HG03432 (cell line): Measurements from ENCODE around the gene DHRS4.
A peak's percentile ranks its signal among the peaks of the same experiment; 100 is the strongest.

Experiments
- ATAC-seq: cut with Tn5 transposase; IDR thresholded peaks from one replicate; pipeline ENCODE4 v1.9.1; 2021; ENCODE audit warnings: mild to moderate bottlenecking, moderate library complexity; ENCODE audit not compliant: unreplicated experiment

The DHRS4 gene

GRCh38 chr14:23953464-23954278, at the start of gene DHRS4:
DHRS4 (plus strand) TSS chr14:23953770; CDS start chr14:23953789, 19 bp downstream.
- peak; percentile 95 for ATAC-seq

- ATAC-seq: no peak
These were observed 43.3 kb upstream of the DHRS4 start for GRCh38 chr14:23910101-23910875.

- no peak for ATAC-seq
These were observed 42.7 kb upstream of the DHRS4 start for GRCh38 chr14:23910876-23911210.

- no peak for ATAC-seq
These were observed 38.0 kb upstream of the DHRS4 start for GRCh38 chr14:23915559-23915958.

GRCh38 chr14:23916004-23916403, 37.6 kb upstream of the DHRS4 start:
- no peak for ATAC-seq

GRCh38 chr14:23916446-23916845, 37.1 kb upstream of the DHRS4 start:
- ATAC-seq: no peak

GRCh38 chr14:23922545-23922944, 31.0 kb upstream of the DHRS4 start:
- ATAC-seq: no peak

GRCh38 chr14:23925523-23926075, 28.0 kb upstream of the DHRS4 start:
- ATAC-seq: no peak

- no peak for ATAC-seq
These were observed 27.0 kb upstream of the DHRS4 start for GRCh38 chr14:23926543-23926942.

- ATAC-seq: no peak
These were observed 24.4 kb upstream of the DHRS4 start for GRCh38 chr14:23929136-23929535.

GRCh38 chr14:23929822-23930294, 23.7 kb upstream of the DHRS4 start:
- ATAC-seq: peak; percentile 76

GRCh38 chr14:23930742-23931141, 22.8 kb upstream of the DHRS4 start:
- ATAC-seq: no peak

- no peak for ATAC-seq
These were observed 21.8 kb upstream of the DHRS4 start for GRCh38 chr14:23931721-23932289.

- ATAC-seq: no peak
These were observed 20.9 kb upstream of the DHRS4 start for GRCh38 chr14:23932639-23933038.

- no peak for ATAC-seq
These were observed 20.3 kb upstream of the DHRS4 start for GRCh38 chr14:23933108-23933741.

- ATAC-seq: no peak
These were observed 19.8 kb upstream of the DHRS4 start for GRCh38 chr14:23933742-23934128.

GRCh38 chr14:23935158-23935557, 18.4 kb upstream of the DHRS4 start:
- ATAC-seq: no peak

- no peak for ATAC-seq
These were observed 17.3 kb upstream of the DHRS4 start for GRCh38 chr14:23936084-23936829.

- ATAC-seq: no peak
These were observed 16.4 kb upstream of the DHRS4 start for GRCh38 chr14:23937203-23937602.

- ATAC-seq: no peak
These were observed 14.7 kb upstream of the DHRS4 start for GRCh38 chr14:23938823-23939222.
